Fibroblast of villous mesenchyme (primary cell): ENCODE data around the gene REX1BD. TPM values are rescaled to one million over a fixed set of nuclear protein-coding genes. Genes with fewer than 3 reads are reported as not detected.

ENCODE experiments used
- DNase-seq: peaks from one replicate; pipeline ENCODE4 v3.0.0-alpha.2; 2010; ENCODE audit warnings: low read depth
- H3K4me3 ChIP-seq: 2 replicates; pipeline ENCODE4 v1.5.1; 2011; ENCODE audit warnings: low read depth, mild to moderate bottlenecking, low read length
- total RNA-seq: library from RNA; depleted of rRNA; stranded (reverse); fragments of >200 nt; gene quantifications from 2 replicates; pipeline ENCODE4 v1.2.3, GENCODE V29; 2012
- TF ChIP-seq, protein P1 (sequence below): IDR thresholded peaks from 2 replicates; pipeline ENCODE4 v1.5.1; 2012; ENCODE audit warnings: low read depth, mild to moderate bottlenecking, low read length; ENCODE audit not compliant: insufficient read depth

Gene REX1BD
- total RNA-seq, 1 donor = 27.6 TPM

- no peak overlapping the region for H3K4me3 ChIP-seq
- TF ChIP-seq, protein P1, sequence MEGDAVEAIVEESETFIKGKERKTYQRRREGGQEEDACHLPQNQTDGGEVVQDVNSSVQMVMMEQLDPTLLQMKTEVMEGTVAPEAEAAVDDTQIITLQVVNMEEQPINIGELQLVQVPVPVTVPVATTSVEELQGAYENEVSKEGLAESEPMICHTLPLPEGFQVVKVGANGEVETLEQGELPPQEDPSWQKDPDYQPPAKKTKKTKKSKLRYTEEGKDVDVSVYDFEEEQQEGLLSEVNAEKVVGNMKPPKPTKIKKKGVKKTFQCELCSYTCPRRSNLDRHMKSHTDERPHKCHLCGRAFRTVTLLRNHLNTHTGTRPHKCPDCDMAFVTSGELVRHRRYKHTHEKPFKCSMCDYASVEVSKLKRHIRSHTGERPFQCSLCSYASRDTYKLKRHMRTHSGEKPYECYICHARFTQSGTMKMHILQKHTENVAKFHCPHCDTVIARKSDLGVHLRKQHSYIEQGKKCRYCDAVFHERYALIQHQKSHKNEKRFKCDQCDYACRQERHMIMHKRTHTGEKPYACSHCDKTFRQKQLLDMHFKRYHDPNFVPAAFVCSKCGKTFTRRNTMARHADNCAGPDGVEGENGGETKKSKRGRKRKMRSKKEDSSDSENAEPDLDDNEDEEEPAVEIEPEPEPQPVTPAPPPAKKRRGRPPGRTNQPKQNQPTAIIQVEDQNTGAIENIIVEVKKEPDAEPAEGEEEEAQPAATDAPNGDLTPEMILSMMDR = no peak
- DNase-seq = no peak
Measured at GRCh38 chr19:18607226-18608101, 18.9 kb downstream of the REX1BD start.

DNA sequence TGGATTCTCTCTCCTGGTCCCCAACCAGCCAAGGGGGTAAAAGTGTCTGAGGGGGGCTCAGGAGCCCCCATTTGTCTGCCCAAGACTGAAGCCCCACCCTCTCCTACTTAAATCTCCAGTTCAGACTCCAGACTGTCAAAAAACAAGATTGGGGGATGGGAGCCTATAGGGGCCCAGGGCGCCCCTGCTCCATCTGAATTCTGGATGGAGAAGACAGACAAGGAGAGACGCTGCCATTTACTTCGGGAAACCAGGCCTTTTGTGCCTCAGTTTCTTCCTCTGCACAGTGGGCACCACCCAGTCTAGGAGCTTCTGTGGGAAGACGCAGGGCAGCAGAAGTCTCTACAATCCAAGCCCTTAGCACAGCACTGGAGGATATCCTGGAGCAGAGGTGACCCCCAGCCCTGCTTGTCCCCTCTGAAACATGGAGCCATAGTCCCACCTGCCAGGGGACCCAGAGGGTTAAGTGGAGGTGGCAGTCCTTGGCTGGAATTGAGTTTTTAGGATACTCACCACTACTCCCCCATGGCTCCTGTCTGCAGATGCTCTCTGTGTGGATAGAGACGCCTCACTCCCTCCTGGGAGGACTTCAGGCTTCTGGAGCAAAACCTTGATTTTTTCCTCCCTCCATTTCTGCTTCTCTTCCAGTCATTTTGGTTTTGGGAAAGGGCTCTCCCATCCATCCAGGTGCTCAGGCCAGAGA, 19.7 kb downstream of the REX1BD start:
- no peak overlapping the region for H3K4me3 ChIP-seq
- TF ChIP-seq, protein P1 = no peak
- no peak for DNase-seq

- TF ChIP-seq, protein P1 = no peak
Measured at GRCh38 chr19:18608805-18609716, 20.5 kb downstream of the REX1BD start.

GRCh38 chr19:18609717-18610051, 21.1 kb downstream of the REX1BD start:
- H3K4me3 ChIP-seq = no peak overlapping the region
- TF ChIP-seq, protein P1 = no peak
- no peak for DNase-seq

More at GRCh38 chr19:18608805-18609716, 20.5 kb downstream of the REX1BD start:
- H3K4me3 ChIP-seq = no peak overlapping the region
- no peak for DNase-seq

GRCh38 chr19:18610245-18610555, 21.6 kb downstream of the REX1BD start:
- DNase-seq = no peak
- H3K4me3 ChIP-seq = no peak overlapping the region
- TF ChIP-seq, protein P1 = no peak

DNA sequence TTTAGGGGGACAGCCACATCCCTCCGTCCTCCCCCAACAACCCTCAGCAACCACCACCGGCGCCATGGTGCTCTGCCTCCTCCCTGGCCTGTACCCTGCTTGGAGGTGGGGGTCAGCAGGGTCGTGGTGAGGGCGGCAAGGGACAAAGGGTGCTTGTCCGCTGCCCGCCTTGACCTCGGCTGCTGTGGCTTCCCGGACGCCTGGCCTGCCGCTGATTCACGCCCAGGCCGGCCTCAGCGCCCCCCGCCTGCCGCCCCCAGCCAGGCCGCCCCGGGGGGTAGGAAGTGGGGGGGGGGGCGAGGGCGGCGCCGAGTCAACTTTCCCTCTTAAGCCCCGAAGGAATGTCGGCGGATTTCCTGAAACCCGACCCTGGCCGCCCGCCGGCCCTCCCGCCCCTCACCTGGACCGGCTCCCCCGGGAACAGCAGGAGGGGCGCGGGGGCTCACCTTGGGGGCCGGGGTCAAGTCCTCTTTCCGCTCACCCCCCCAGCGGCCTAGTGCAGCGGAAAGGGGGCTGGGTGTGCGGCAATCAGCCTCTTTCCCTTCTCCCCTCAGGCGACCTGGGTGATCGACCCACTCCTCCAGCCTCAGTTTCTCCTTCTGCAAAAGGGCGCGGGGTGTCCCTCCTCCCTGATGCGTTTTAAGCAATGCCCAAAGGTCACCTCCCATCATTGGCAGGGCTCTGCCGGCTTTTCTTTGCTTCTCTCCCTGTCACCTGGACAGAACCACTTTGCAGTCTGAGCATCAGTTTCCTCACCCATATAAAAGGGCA, 22.1 kb downstream of the REX1BD start:
- no peak overlapping the region for H3K4me3 ChIP-seq
- no peak for DNase-seq
- TF ChIP-seq, protein P1 = no peak
